Tibial nerve (tissue), 4 donors: ENCODE measurements around the gene DDX11. TPM values are rescaled to one million over a fixed set of nuclear protein-coding genes. Genes with fewer than 3 reads are reported as not detected.
"Not testable (repeated sequence)": the region's sequence is repeated elsewhere in the genome, so short reads cannot be mapped to it uniquely, and the experiment has no call there.

Source experiments
- DNase-seq, 2 donors: peaks; one replicate each; pipeline ENCODE4 v3.0.0-alpha.2; 2019; ENCODE audit warnings: low spot score in 2 of 2
- H3K27ac ChIP-seq, 4 donors: fragments of 200-600 bp; sonication (generic) in 3 of 4; one replicate each; pipeline ENCODE4 v1.5.1; 2017 to 2019; ENCODE audit warnings: mild to moderate bottlenecking in 1 of 4
- H3K27me3 ChIP-seq, 2 donors: fragments of 200-600 bp; sonication (generic) in 1 of 2; one replicate each; pipeline versions ENCODE4 v1.5.1 to v1.6.0; 2017 to 2019
- H3K36me3 ChIP-seq, 3 donors: fragments of 200-600 bp; sonication (generic); one replicate each; pipeline ENCODE4 v1.5.1; 2018 to 2019
- H3K4me1 ChIP-seq, 4 donors: fragments of 200-600 bp; sonication (generic) in 3 of 4; one replicate each; pipeline ENCODE4 v1.5.1; 2017 to 2019
- H3K4me3 ChIP-seq, 4 donors: fragments of 200-600 bp; sonication (generic) in 3 of 4; one replicate each; pipeline ENCODE4 v1.5.1; 2017 to 2019; ENCODE audit warnings: mild to moderate bottlenecking in 1 of 4, moderate library complexity in 1 of 4
- H3K9me3 ChIP-seq, 4 donors: fragments of 200-600 bp; sonication (generic) in 3 of 4; one replicate each; pipeline ENCODE4 v1.5.1; 2017 to 2019
- EP300 ChIP-seq, 2 donors: sonication (generic); formaldehyde crosslinking; IDR thresholded peaks; one replicate each; pipeline ENCODE4 v1.6.1; 2017; ENCODE audit warnings: antibody characterized with exemption in 2 of 2, mild to moderate bottlenecking in 1 of 2
- POLR2A ChIP-seq, 2 donors: fragments of 450-650 bp; IDR thresholded peaks; one replicate each; pipeline ENCODE4 v1.6.1; 2017; ENCODE audit warnings: antibody characterized with exemption in 2 of 2, mild to moderate bottlenecking in 2 of 2, moderate library complexity in 2 of 2
- whole genome bisulfite sequencing, 2 donors: methylation state at CpG; one replicate each; pipeline ENCODE4 v1.1.5; 2018; 5-methylcytosine and 5-hydroxymethylcytosine counted together
- small RNA-seq: library from RNA; depleted of rRNA; stranded (forward); fragments of <200 nt; gene quantifications from one replicate; pipeline ENCODE3, GENCODE V24; 2016
- total RNA-seq, 4 donors: library from RNA; depleted of rRNA; stranded (reverse); fragments of >200 nt; gene quantifications; one replicate each; pipeline ENCODE4 v1.1.0, GENCODE V29; 2016
- TF ChIP-seq, protein P1 (sequence below), 5 experiments: fragments of 200-600 bp in 3 of 5; fragments of 450-650 bp in 2 of 5; sonication (generic) in 3 of 5; IDR thresholded peaks; one replicate each; pipeline ENCODE4 v1.5.1; 2016 to 2019; ENCODE audit warnings: antibody characterized with exemption in 5 of 5, mild to moderate bottlenecking in 3 of 5, moderate library complexity in 2 of 5

Gene DDX11
- total RNA-seq, 4 donors from 2014 or later, result 7.1 to 52.2 (median 40.1) TPM

DNA sequence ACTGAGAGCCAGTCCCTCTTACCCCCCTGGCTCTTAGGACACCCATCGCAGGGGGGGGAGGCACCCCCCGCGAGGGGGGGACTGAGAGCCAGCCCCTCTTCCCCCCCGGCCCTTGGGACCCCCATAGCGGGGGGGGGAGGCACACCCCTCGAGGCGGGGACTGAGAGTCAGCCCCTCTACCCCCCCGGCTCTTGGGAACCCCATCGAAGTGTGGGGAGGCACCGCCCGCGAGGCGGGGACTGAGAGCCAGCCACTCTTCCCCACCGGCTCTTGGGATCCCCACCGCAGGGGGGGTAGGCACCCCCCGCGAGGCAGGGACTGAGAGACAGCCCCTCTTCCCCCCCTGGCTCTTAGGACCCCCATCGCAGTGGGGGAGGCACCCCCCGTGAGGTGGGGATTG lies 48.8 kb downstream of the DDX11 start:
- Histone ChIP-seq H3K27ac (no peak overlapping the region), H3K36me3 (no peaks in the 10 kb centered on the region), H3K9me3 (no peaks in the 10 kb centered on the region), H3K27me3 (peaks cover 0 to 15% of the 10 kb centered on the region in 2 donors), H3K4me3 (no peak overlapping the region), H3K4me1 (peaks cover 0 to 25% (median 6%) of the 10 kb centered on the region in 4 donors)
- no peak for DNase-seq
- TF ChIP-seq POLR2A (IDR thresholded peaks at IDR 0.05) (no peak), EP300 (IDR thresholded peaks at IDR 0.05) (no peak)
- TF ChIP-seq, protein P1, sequence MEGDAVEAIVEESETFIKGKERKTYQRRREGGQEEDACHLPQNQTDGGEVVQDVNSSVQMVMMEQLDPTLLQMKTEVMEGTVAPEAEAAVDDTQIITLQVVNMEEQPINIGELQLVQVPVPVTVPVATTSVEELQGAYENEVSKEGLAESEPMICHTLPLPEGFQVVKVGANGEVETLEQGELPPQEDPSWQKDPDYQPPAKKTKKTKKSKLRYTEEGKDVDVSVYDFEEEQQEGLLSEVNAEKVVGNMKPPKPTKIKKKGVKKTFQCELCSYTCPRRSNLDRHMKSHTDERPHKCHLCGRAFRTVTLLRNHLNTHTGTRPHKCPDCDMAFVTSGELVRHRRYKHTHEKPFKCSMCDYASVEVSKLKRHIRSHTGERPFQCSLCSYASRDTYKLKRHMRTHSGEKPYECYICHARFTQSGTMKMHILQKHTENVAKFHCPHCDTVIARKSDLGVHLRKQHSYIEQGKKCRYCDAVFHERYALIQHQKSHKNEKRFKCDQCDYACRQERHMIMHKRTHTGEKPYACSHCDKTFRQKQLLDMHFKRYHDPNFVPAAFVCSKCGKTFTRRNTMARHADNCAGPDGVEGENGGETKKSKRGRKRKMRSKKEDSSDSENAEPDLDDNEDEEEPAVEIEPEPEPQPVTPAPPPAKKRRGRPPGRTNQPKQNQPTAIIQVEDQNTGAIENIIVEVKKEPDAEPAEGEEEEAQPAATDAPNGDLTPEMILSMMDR (IDR thresholded peaks at IDR 0.05), result no peak
- no CpG with 5 or more reads among the region's 19 CpGs for WGBS, 2 donors

DNA sequence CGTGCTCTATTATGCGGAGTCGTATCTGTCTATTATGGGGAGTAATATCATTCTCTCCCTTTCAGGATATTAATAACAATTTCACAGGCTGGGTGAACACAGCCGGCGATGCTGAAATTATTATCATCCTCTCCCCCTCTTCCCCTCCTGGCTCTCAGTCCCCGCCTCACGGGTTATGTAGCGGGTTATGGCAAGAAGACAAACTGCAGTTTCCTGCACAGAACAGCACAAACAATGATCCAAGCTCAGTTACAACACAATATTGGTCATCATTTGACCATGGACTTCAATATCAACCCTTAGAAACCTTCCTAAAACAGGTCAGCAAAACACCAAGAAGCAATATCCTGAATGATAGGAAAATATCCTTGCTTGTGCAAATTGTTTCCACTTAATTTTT lies 50.5 kb downstream of the DDX11 start:
- not testable (repeated sequence) for H3K9me3 ChIP-seq, H3K36me3 ChIP-seq, H3K27ac ChIP-seq, H3K4me1 ChIP-seq, H3K27me3 ChIP-seq, DNase-seq, H3K4me3 ChIP-seq
- 74 to 76% methylated on average over 8 of the region's 8 CpGs for WGBS, 2 donors

DNA sequence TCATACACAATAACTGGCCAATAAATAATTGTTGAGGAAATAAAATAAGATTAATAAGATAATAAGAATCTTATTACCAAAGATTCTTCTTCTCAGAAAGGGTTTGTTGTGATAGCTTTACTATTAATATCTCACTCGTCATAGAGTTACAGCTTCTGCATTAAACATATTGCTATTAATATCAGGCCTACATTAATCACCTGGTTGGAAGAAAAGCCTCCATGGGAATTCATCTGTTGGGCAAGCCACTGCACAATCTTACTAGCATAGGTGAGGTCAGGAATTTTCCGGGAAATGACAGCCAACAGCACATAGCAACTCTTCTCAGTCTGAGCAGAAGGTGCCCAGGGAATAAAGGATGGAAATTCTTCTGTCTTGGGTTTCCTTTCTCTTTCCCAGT lies 51.5 kb downstream of the DDX11 start:
- H3K9me3 ChIP-seq, H3K27me3 ChIP-seq, H3K4me1 ChIP-seq, DNase-seq, H3K4me3 ChIP-seq, H3K27ac ChIP-seq, H3K36me3 ChIP-seq: not testable (repeated sequence)
- WGBS, 2 donors, result 85 to 95% methylated on average over 2 of the region's 2 CpGs

DNA sequence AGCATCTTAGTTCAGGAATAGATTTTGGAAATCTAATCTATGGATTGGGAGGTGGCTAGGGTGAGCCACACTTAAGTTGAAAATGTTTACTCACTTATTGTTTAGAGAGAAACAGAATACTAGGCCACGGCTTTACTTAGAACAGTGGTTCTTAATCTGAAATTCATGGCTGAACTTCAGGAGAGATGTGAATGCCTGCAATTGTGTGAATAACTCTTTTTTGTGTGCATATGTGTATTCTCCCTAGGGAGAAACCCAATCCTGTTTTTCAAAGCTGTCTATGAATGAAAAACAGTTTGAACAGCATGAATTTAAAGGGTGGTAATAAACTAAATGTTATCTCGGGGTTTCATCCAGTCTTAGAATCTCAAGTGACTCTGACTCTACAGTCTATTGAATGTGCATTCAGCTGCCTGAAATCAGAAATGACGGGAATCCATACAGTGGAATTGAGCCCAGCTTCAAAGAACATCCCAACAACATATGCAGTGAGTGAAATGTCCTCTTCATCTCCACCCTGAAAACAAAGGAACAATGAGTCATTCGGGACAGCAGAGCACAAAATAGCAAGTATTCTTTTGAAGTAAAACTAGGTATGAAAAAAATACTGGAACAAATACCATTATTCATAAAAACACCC lies 53.7 kb downstream of the DDX11 start:
- DNase-seq, result not testable (repeated sequence)
- 39 to 47% methylated on average over 2 to 3 of the region's 4 CpGs for WGBS, 2 donors

DNA sequence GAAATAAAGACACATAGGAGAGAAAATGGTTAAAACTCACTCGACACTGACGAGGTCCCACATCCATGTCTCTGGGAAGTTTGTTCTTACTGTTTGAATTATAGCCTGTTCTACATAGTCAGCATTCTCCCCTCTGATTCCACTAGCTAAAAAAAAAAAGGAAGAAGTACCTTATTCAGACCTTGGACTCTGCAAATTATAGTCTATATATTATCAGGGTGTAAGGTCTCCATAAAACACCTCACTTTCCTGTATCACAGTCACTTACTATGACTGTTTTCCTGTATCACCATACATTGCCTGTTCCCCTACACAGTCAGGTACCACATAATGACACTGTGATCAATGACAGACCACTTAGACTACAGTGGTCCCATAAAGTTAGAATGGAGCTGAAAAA lies 62.9 kb downstream of the DDX11 start:
- 59 to 63% methylated on average over 2 of the region's 2 CpGs for WGBS, 2 donors
- not testable (repeated sequence) for H3K9me3 ChIP-seq, H3K4me3 ChIP-seq, H3K27me3 ChIP-seq, H3K36me3 ChIP-seq, DNase-seq, H3K27ac ChIP-seq, H3K4me1 ChIP-seq

More for the DNA sequence above, 53.7 kb downstream of the DDX11 start:
- not testable (repeated sequence) for H3K27me3 ChIP-seq, H3K4me1 ChIP-seq, H3K4me3 ChIP-seq, H3K9me3 ChIP-seq, H3K27ac ChIP-seq, H3K36me3 ChIP-seq

DNA sequence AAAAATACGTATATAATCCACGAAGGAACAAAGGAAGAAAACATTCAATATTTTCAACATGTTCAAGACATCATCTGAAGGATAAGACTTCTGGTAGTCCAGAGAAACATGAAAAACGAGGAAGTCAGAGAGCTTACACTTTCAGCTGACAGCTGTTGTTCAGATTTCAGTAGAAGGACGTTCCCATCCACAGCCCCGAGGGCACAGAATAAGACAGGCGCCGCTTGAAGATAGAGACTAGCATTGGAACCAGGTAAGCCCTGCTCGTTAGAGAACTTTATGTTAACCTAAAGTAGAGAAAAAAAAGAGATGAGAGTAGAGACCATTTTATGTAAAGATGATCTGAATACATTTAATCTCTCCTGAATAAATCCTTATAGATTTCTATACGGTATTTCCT lies 71.1 kb downstream of the DDX11 start:
- not testable (repeated sequence) for H3K36me3 ChIP-seq, H3K27ac ChIP-seq, H3K4me1 ChIP-seq, H3K4me3 ChIP-seq, H3K9me3 ChIP-seq, DNase-seq, H3K27me3 ChIP-seq
- 34 to 46% methylated on average over 9 of the region's 9 CpGs for WGBS, 2 donors

DNA sequence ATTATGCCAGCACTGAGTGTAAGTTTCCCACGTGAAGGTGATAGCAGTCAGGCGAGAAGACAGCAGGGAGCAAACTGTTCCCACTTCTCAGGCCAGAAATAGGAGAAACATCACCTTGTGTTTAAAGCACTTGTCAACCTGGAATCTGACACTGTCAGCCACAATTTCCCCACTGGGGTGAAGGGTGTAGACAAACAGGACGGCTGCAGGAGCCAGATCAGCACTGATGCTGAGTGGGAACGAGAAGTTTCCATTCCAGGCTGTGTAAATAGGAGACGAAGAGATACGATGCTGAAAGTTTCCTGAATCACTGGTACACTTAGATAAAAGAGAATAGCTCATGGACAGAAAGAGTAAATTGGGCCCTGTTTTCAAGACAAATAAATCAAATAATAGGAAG lies 71.6 kb downstream of the DDX11 start:
- WGBS, 2 donors, result 55 to 56% methylated on average over 6 of the region's 6 CpGs

DNA sequence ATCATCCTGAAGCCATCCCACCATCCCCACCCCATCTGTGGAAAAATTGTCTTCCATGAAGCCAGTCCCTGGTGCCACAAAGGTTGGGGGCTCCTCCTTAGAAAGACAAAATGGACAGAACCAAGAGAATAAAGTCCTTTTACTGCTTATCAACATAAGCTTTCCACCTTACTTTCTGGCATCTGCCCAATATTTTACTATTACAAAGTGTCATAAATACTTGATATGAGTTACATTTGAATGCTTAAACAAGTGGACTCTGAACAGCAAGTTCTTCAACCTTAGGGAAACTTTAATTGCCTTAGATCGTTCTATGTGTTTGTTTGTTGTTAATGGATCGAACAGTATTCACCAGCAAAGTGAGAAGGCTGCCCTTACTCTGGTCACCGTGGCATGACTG lies 73.8 kb downstream of the DDX11 start:
- H3K4me3 ChIP-seq, H3K36me3 ChIP-seq, DNase-seq, H3K27ac ChIP-seq, H3K9me3 ChIP-seq, H3K27me3 ChIP-seq, H3K4me1 ChIP-seq: not testable (repeated sequence)
- 76 to 96% methylated on average over 3 of the region's 3 CpGs for WGBS, 2 donors

More for the DNA sequence above, 71.6 kb downstream of the DDX11 start:
- H3K9me3 ChIP-seq, H3K27me3 ChIP-seq, DNase-seq, H3K27ac ChIP-seq, H3K4me3 ChIP-seq, H3K36me3 ChIP-seq, H3K4me1 ChIP-seq: not testable (repeated sequence)

DNA sequence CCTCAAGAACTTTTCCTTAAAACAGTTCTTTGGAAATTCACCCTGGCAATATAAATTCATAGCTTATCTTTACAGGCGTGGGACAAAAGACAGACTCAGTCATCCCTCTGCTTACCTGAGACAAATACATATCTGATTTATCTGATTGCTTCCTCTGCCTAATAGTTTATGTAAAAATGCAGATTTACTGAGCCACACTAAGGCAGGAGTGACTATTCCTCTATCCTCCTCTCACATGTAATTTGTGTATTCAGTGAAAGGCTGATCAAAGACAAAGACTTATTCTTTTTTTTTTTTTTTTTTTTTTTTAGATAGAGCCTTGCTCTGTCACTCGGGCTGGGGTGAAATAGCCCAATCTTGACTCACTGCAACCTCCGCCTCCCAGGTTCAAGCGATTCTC lies 77.1 kb downstream of the DDX11 start:
- WGBS, 2 donors, result 68 to 69% methylated on average over 4 of the region's 4 CpGs
- not testable (repeated sequence) for H3K4me3 ChIP-seq, DNase-seq, H3K27ac ChIP-seq, H3K9me3 ChIP-seq, H3K36me3 ChIP-seq, H3K4me1 ChIP-seq, H3K27me3 ChIP-seq

Small RNA genes lying within 50 kb of the gene (small RNA-seq; reads per million reads assigned to genes)
- gene RF00072, result not detected

Other genes starting within 250 kb of the DDX11 start
- gene TSPAN11, start 147.1 kb upstream of the DDX11 start, total RNA-seq, result 10 to 100 TPM; 10.7 to 30.6 (median 18.3) TPM